MCF 10A (cell line): ENCODE measurements around the gene TPMT. TPM values are rescaled to one million over a fixed set of nuclear protein-coding genes. Genes with fewer than 3 reads are reported as not detected.
"Not testable (repeated sequence)": the region's sequence is repeated elsewhere in the genome, so short reads cannot be mapped to it uniquely, and the experiment has no call there.

ENCODE experiments used
- BruUV-seq: library from RNA; stranded (reverse); fragments of 400-500 nt; replicated peaks from 2 replicates; lab custom pipeline; 2021; lab: Mats Ljungman, UMichigan
- CTCF ChIA-PET: fragments of 300-600 bp; sonication (Branson Sonifier 250); formaldehyde crosslinking; extraction: SDS; loops from one replicate; lab custom pipeline; 2021; ENCODE audit warnings: antibody characterized with exemption, inconsistent platforms; lab: Yijun Ruan, JAX
- POLR2A ChIA-PET: fragments of 300-600, 350-650 bp; sonication (Branson Sonifier 250); formaldehyde crosslinking; extraction: SDS; loops from one replicate; lab custom pipeline; 2020; ENCODE audit warnings: antibody characterized with exemption, inconsistent platforms; lab: Yijun Ruan, JAX
- DNase-seq: peaks from one replicate; pipeline ENCODE4 v3.0.0-alpha.2; 2018; ENCODE audit not compliant: unreplicated experiment
- H3K27ac Mint-ChIP-seq: one replicate; pipeline ENCODE4 v1.8.0; 2022; ENCODE audit warnings: mild to moderate bottlenecking, low read depth, mixed read lengths; ENCODE audit not compliant: unreplicated experiment
- H3K27me3 Mint-ChIP-seq: one replicate; pipeline ENCODE4 v1.8.0; 2022; ENCODE audit warnings: mixed read lengths; ENCODE audit not compliant: insufficient read depth, unreplicated experiment
- H3K36me3 Mint-ChIP-seq: one replicate; pipeline ENCODE4 v1.8.0; 2022; ENCODE audit warnings: mild to moderate bottlenecking, moderate library complexity, mixed read lengths; ENCODE audit not compliant: insufficient read depth, unreplicated experiment
- H3K4me1 Mint-ChIP-seq: one replicate; pipeline ENCODE4 v1.8.0; 2022; ENCODE audit warnings: mixed read lengths; ENCODE audit not compliant: insufficient read depth, unreplicated experiment
- H3K4me3 Mint-ChIP-seq: one replicate; pipeline ENCODE4 v1.8.0; 2022; ENCODE audit warnings: mild to moderate bottlenecking, moderate library complexity, mixed read lengths; ENCODE audit not compliant: unreplicated experiment
- H3K9me3 Mint-ChIP-seq: one replicate; pipeline ENCODE4 v1.8.0; 2022; ENCODE audit warnings: mixed read lengths; ENCODE audit not compliant: unreplicated experiment
- intact Hi-C: fragments of 100-400 bp; cut with micrococcal nuclease; formaldehyde crosslinking; loops from 2 replicates; pipeline ENCODE4 v1.14.1; 2022
- total RNA-seq: library from RNA; stranded (reverse); gene quantifications from 2 replicates; pipeline ENCODE4 v1.2.3, GENCODE V29; 2022
- TF ChIP-seq, protein P1 (sequence below): fragments of 200-600 bp; IDR thresholded peaks from one replicate; pipeline ENCODE4 v1.8.0; 2022; ENCODE audit warnings: antibody characterized with exemption, mild to moderate bottlenecking; ENCODE audit not compliant: unreplicated experiment

Gene TPMT
- total RNA-seq, 1 experiment from 2014 or later: 8.7 TPM

DNA sequence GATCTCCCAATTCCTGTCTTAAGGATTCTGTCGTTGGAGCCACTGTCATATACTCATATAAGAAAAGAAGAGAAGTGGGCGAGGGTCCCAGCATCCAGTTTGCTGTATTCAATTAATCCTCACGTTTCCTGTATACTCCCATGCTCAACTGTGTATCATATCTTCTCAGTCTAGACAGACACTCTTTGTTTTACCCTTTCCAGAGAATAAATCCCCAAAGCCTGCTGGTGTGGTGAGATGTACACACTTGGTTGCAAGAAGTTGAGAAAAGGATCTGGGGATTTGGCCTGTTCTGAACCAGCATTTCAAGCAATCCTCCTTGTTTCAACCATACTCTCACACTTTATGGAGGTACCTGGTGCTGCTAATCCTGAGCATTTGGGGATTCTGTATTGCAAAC, 3.1 kb downstream of the TPMT start:
- Mint-ChIP-seq H3K4me3 (no peak overlapping the region), H3K27ac (no peak overlapping the region), H3K4me1 (peaks cover 26% of the 10 kb centered on the region), H3K36me3 (peaks cover 26% of the 10 kb centered on the region), H3K27me3 (no peaks in the 10 kb centered on the region), H3K9me3 (no peaks in the 10 kb centered on the region)
- no peak for DNase-seq
- CTCF ChIA-PET: interaction anchor here (0.7 kb wide), 1 partner anchor 352 kb away, joined by 3 read pairs; no protein-coding TSS in a partner anchor
- POLR2A ChIA-PET: no interaction called here
- intact Hi-C loops: loop anchor here (10.0 kb wide), 1 partner anchor 317 kb away; no protein-coding TSS in a partner anchor
- TF ChIP-seq, protein P1, sequence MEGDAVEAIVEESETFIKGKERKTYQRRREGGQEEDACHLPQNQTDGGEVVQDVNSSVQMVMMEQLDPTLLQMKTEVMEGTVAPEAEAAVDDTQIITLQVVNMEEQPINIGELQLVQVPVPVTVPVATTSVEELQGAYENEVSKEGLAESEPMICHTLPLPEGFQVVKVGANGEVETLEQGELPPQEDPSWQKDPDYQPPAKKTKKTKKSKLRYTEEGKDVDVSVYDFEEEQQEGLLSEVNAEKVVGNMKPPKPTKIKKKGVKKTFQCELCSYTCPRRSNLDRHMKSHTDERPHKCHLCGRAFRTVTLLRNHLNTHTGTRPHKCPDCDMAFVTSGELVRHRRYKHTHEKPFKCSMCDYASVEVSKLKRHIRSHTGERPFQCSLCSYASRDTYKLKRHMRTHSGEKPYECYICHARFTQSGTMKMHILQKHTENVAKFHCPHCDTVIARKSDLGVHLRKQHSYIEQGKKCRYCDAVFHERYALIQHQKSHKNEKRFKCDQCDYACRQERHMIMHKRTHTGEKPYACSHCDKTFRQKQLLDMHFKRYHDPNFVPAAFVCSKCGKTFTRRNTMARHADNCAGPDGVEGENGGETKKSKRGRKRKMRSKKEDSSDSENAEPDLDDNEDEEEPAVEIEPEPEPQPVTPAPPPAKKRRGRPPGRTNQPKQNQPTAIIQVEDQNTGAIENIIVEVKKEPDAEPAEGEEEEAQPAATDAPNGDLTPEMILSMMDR: no peak
- BruUV-seq: no TSS peak

DNA sequence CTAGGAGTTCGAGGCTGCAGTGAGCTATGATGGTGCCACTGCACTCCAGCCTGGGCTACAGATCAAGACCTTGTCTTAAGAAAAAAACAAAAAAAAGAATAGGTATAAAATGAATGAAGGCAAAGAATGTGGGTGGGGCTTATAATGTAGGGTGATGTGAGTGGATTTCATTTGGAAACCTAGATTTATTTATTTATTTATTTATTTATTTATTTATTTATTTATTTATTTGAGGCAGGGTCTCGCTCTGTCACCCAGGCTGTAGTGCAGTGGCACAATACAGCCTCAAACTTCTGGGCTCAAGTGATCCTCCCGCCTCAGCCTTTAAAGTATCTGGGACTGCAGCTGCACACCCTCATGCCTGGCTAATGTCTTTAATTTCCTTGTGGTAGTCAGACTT, 3.5 kb downstream of the TPMT start:
- H3K9me3 Mint-ChIP-seq, CTCF ChIA-PET, H3K27ac Mint-ChIP-seq, BruUV-seq, DNase-seq, H3K27me3 Mint-ChIP-seq, POLR2A ChIA-PET, H3K4me3 Mint-ChIP-seq: not testable (repeated sequence)
- H3K4me1 Mint-ChIP-seq: peaks cover 26% of the 10 kb centered on the region
- H3K36me3 Mint-ChIP-seq: peaks cover 26% of the 10 kb centered on the region
- intact Hi-C loops: loop anchor here (10.0 kb wide), 1 partner anchor 317 kb away; no protein-coding TSS in a partner anchor

DNA sequence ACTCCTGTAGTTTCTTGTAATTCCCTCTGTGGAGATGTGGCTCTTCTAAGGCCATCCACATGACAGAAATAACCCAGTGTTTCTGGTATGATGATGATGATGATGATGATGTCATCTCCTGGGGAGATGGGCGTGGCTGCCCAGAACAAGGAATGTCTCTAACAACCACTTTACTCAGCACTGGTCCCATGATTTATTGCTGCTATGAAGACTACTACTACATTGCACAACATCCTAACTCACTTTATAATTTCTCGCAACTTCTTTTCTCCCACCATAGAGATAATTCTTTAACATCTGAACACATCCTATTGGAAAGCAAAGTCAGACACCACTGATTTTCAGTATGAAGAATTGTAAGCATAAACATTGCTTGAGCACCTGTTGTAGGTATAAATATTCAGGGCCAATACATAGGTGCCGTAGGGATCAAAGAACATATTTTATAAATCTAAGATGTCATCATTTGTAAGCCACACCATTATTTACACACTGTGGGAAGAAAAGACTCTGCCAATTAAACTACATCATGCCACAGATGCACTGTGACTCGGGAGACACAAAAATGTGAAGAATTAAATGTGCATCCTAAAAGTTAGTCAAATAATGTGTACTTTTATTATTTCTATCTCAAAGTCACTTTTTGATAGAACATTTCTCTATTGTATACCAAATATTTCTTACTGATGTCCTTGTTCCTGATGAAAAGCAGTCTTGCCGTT, 6.4 kb downstream of the TPMT start:
- peak; percentile 67 for DNase-seq
- TF ChIP-seq, protein P1: no peak
- Mint-ChIP-seq H3K4me3 (no peak overlapping the region), H3K36me3 (peaks cover 19% of the 10 kb centered on the region), H3K27ac (peak overlapping the region; percentile 14), H3K4me1 (peaks cover 20% of the 10 kb centered on the region), H3K9me3 (no peaks in the 10 kb centered on the region), H3K27me3 (no peaks in the 10 kb centered on the region)
- no TSS peak for BruUV-seq
- POLR2A ChIA-PET: no interaction called here
- intact Hi-C loops: no loop called here
- CTCF ChIA-PET: no interaction called here

DNA sequence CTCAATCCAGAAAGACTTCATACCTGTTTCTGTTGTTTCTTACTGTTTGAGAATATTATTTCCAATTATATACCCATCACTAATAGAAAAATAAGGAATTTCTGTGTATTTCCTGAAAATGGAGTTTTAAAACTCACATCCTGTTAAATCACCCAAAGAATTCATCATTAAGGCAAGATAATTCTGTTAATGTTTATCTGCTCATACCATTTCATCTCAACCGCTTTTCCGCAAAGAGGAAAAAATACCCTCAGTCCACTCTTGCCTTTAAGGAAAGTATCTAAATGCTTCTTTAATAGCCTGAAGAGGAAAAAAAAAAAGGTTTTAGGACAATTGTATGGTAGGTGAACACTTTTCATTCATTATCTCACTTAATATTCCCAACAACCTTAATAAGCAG, 7.3 kb downstream of the TPMT start:
- BruUV-seq: no TSS peak
- DNase-seq: no peak
- Mint-ChIP-seq H3K27ac (peak overlapping the region; percentile 14), H3K27me3 (no peaks in the 10 kb centered on the region), H3K36me3 (peaks cover 24% of the 10 kb centered on the region), H3K4me3 (no peak overlapping the region), H3K9me3 (no peaks in the 10 kb centered on the region), H3K4me1 (peaks cover 18% of the 10 kb centered on the region)
- TF ChIP-seq, protein P1: no peak
- POLR2A ChIA-PET: interaction anchor here (0.6 to 0.9 kb wide), 2 partner anchors 102 to 176 kb away, joined by 3 read pairs; no protein-coding TSS in a partner anchor
- intact Hi-C loops: no loop called here
- CTCF ChIA-PET: interaction anchor here (0.5 to 0.7 kb wide), 2 partner anchors 9 to 117 kb away, joined by 3 read pairs; no protein-coding TSS in a partner anchor
